CD14-positive monocyte (primary cell): Measurements from ENCODE around the gene RBMS3. TPM values are rescaled to one million over a fixed set of nuclear protein-coding genes. Genes with fewer than 3 reads are reported as not detected.

Experiments
- DNase-seq, 3 donors: peaks; one replicate each; pipeline ENCODE4 v3.0.0-alpha.2; 2011 to 2022
- H2AFZ ChIP-seq: 2 replicates; pipeline ENCODE4 v1.6.0; 2012; ENCODE audit warnings: mild to moderate bottlenecking, low read depth, low read length, inconsistent platforms; ENCODE audit not compliant: insufficient read depth, poor library complexity, severe bottlenecking
- H3K27ac ChIP-seq, 2 donors: 1 replicate in 1 of 2; 2 replicates in 1 of 2; pipeline ENCODE4 v1.5.1; 2012 to 2013; ENCODE audit warnings: low read length in 2 of 2, control low read depth in 1 of 2, inconsistent platforms in 1 of 2, low read depth in 1 of 2, mild to moderate bottlenecking in 1 of 2
- H3K27me3 ChIP-seq, 2 donors: one replicate each; pipeline versions ENCODE4 v1.6.0 to v1.6.1; 2011 to 2013; ENCODE audit warnings: low read length in 2 of 2; ENCODE audit not compliant: control insufficient read depth in 2 of 2, insufficient read depth in 2 of 2
- H3K36me3 ChIP-seq, 2 donors: replicated peaks in 1 of 2; 1 replicate in 1 of 2; 2 replicates in 1 of 2; pipeline versions ENCODE4 v1.5.1 to v1.6.1; 2012 to 2013; ENCODE audit warnings: low read length in 2 of 2, control low read depth in 1 of 2, inconsistent platforms in 1 of 2, mild to moderate bottlenecking in 1 of 2; ENCODE audit not compliant: insufficient read depth in 2 of 2, control insufficient read depth in 1 of 2
- H3K4me1 ChIP-seq, 2 donors: 1 replicate in 1 of 2; 2 replicates in 1 of 2; pipeline versions ENCODE4 v1.5.1 to v1.6.1; 2012 to 2013; ENCODE audit warnings: low read length in 2 of 2, control low read depth in 1 of 2, inconsistent platforms in 1 of 2, mild to moderate bottlenecking in 1 of 2, moderate library complexity in 1 of 2; ENCODE audit not compliant: insufficient read depth in 2 of 2, control insufficient read depth in 1 of 2
- H3K4me2 ChIP-seq: replicated peaks from 2 replicates; pipeline ENCODE3; 2012; ENCODE audit warnings: low read length, moderate library complexity, mild to moderate bottlenecking; ENCODE audit not compliant: poor library complexity, severe bottlenecking; ENCODE audit errors: extremely low read depth
- H3K4me3 ChIP-seq, 3 experiments: fragments of 200-600 bp in 1 of 3; sonication (generic) in 1 of 3; replicated peaks in 1 of 3; 1 replicate in 2 of 3; 2 replicates in 1 of 3; pipeline ENCODE4 v1.5.1; 2011 to 2013; ENCODE audit warnings: low read length in 3 of 3, mild to moderate bottlenecking in 3 of 3, control low read depth in 2 of 3, low read depth in 2 of 3, inconsistent platforms in 1 of 3, moderate library complexity in 1 of 3
- H3K79me2 ChIP-seq: 2 replicates; pipeline ENCODE4 v1.6.0; 2012; ENCODE audit warnings: mild to moderate bottlenecking, control low read depth, inconsistent platforms, low read length, moderate library complexity; ENCODE audit not compliant: insufficient read depth
- H3K9ac ChIP-seq: 2 replicates; pipeline ENCODE4 v1.6.0; 2017; ENCODE audit warnings: low read length, mild to moderate bottlenecking; ENCODE audit not compliant: insufficient read depth, poor library complexity, severe bottlenecking
- H3K9me3 ChIP-seq, 2 donors: replicated peaks in 1 of 2; 1 replicate in 1 of 2; 2 replicates in 1 of 2; pipeline versions ENCODE4 v1.5.1 to v1.6.1; 2012 to 2013; ENCODE audit warnings: low read length in 2 of 2, control low read depth in 1 of 2; ENCODE audit not compliant: control insufficient read depth in 1 of 2, insufficient read depth in 1 of 2
- H4K20me1 ChIP-seq: 2 replicates; pipeline ENCODE4 v1.6.0; 2012; ENCODE audit warnings: mild to moderate bottlenecking, low read length, control low read depth, moderate library complexity; ENCODE audit not compliant: insufficient read depth
- H3K27ac Mint-ChIP-seq, 7 donors: one replicate each; pipeline ENCODE4 v1.8.0; 2020; ENCODE audit warnings: mild to moderate bottlenecking in 7 of 7, mixed read lengths in 7 of 7, moderate library complexity in 6 of 7, inconsistent platforms in 2 of 7
- H3K27me3 Mint-ChIP-seq, 3 donors: one replicate each; pipeline ENCODE4 v1.8.0; 2021 to 2022; ENCODE audit warnings: low read depth in 3 of 3, mild to moderate bottlenecking in 3 of 3, mixed read lengths in 3 of 3, moderate library complexity in 3 of 3, inconsistent platforms in 1 of 3
- H3K36me3 Mint-ChIP-seq, 2 donors: one replicate each; pipeline ENCODE4 v1.8.0; 2020; ENCODE audit warnings: mixed read lengths in 2 of 2, inconsistent platforms in 1 of 2, mild to moderate bottlenecking in 1 of 2
- H3K4me1 Mint-ChIP-seq: one replicate; pipeline ENCODE4 v1.8.0; 2020; ENCODE audit warnings: mild to moderate bottlenecking, mixed read lengths
- H3K4me3 Mint-ChIP-seq, 2 donors: one replicate each; pipeline ENCODE4 v1.8.0; 2020; ENCODE audit warnings: mild to moderate bottlenecking in 2 of 2, mixed read lengths in 2 of 2, moderate library complexity in 1 of 2
- H3K9me3 Mint-ChIP-seq, 7 donors: one replicate each; pipeline ENCODE4 v1.8.0; 2020 to 2022; ENCODE audit warnings: mixed read lengths in 7 of 7, mild to moderate bottlenecking in 6 of 7, moderate library complexity in 6 of 7, inconsistent platforms in 2 of 7
- CTCF ChIP-seq: fragments of 200-600 bp; IDR thresholded peaks from one replicate; pipeline ENCODE4 v1.8.0; 2022; ENCODE audit warnings: antibody characterized with exemption, mild to moderate bottlenecking
- WGBS: methylation state at CpG from one replicate; pipeline ENCODE4 v1.1.5; 2013; ENCODE audit warnings: missing lambda C conversion rate; ENCODE audit not compliant: insufficient coverage; 5-methylcytosine and 5-hydroxymethylcytosine counted together
- intact Hi-C, 2 donors: fragments of 100-400 bp; cut with micrococcal nuclease; formaldehyde crosslinking; loops; one replicate each; pipeline versions ENCODE4 v1.15.0 to v1.15.1; 2023
- polyA plus RNA-seq, 3 donors: library from polyadenylated mRNA; depleted of rRNA in 1 of 3; unstranded in 2 of 3; stranded (reverse) in 1 of 3; fragments of 300-500 nt in 2 of 3; fragments of >200 nt in 1 of 3; fragmentation: Illumina TruSeq in 2 of 3; gene quantifications; 1 replicate in 2 of 3; 2 replicates in 1 of 3; pipeline ENCODE4 v1.2.3, GENCODE V29; 2012 to 2021

The RBMS3 gene
- polyA plus RNA-seq, 3 donors, result not detected

DNA sequence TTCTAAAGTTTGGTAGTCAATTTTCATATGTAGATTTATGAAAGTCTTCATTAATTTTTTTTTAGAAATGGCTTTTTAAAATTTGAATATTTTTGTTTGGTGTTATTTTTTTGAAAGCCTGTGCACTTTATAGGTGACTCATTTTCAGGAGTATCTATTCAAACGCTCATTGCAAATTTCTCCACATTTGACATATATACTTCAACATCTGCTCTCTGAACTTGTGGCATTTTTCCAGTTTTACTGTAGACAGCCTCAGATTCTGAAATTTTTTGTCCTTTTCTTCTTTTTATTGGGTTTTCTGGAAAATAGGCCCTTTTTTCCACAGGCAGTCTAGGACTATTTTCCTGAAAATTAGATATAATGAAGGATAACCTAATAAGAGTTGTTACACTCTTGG, 396.6 kb downstream of the RBMS3 start:
- Mint-ChIP-seq H3K4me1 (no peaks in the 10 kb centered on the region), H3K9me3 (peaks cover 0 to 13% (median 4%) of the 10 kb centered on the region in 7 donors), H3K27ac (no peak overlapping the region), H3K27me3 (peaks cover 0 to 1% (median 0%) of the 10 kb centered on the region in 3 donors), H3K36me3 (no peaks in the 10 kb centered on the region), H3K4me3 (no peak overlapping the region)
- TF ChIP-seq CTCF, result no peak
- Histone ChIP-seq H2AFZ (no peak overlapping the region), H3K4me2 (no peak overlapping the region), H4K20me1 (no peaks in the 10 kb centered on the region), H3K9ac (no peak overlapping the region), H3K79me2 (no peaks in the 10 kb centered on the region), H3K4me3 (no peak overlapping the region), H3K4me1 (no peaks in the 10 kb centered on the region), H3K36me3 (no peaks in the 10 kb centered on the region), H3K9me3 (no peaks in the 10 kb centered on the region), H3K27ac (no peak overlapping the region), H3K27me3 (no peaks in the 10 kb centered on the region)
- no peak for DNase-seq
- WGBS, result no CpG with 5 or more reads among the region's 1 CpG
- intact Hi-C loops, result no loop called here

DNA sequence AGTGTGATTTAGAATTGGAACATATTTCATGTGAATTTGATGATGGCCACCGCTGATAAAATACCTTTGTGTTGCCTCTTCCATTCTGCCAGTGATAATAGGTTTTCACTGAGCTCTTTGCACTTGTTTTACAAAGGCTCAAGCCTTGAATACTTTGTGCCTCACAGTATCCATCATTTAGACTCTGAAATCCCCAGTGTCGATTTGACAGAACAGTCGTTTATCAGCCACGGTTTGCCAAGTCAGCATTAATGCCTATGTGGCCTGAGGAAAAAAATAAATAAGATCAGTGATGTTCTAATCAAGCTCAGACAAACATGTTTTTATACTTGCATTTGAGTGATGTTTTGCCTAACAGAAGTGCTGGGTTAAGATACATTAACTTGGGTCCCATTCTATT, 399.1 kb downstream of the RBMS3 start:
- H2AFZ ChIP-seq, result no peak overlapping the region
- no peak overlapping the region for H3K4me3 Mint-ChIP-seq
- no peaks in the 10 kb centered on the region for H3K4me1 Mint-ChIP-seq

More for the DNA sequence above, 399.1 kb downstream of the RBMS3 start:
- Histone ChIP-seq H4K20me1 (no peaks in the 10 kb centered on the region), H3K27me3 (no peaks in the 10 kb centered on the region), H3K4me3 (no peak overlapping the region), H3K27ac (no peak overlapping the region), H3K36me3 (no peaks in the 10 kb centered on the region), H3K79me2 (no peaks in the 10 kb centered on the region), H3K9ac (no peak overlapping the region), H3K4me2 (no peak overlapping the region), H3K4me1 (no peaks in the 10 kb centered on the region), H3K9me3 (no peaks in the 10 kb centered on the region)
- Mint-ChIP-seq H3K36me3 (no peaks in the 10 kb centered on the region), H3K9me3 (peaks cover 0 to 8% (median 2%) of the 10 kb centered on the region in 7 donors), H3K27ac (no peak overlapping the region), H3K27me3 (peaks cover 0 to 4% (median 2%) of the 10 kb centered on the region in 3 donors)
- DNase-seq, result no peak
- no peak for TF ChIP-seq CTCF
- intact Hi-C loops, result no loop called here
- 100% methylated on average over 2 of the region's 4 CpGs for WGBS
